NK-92 treated with Interleukin-12 subunit alpha and Interleukin-12 subunit beta, amount 100 ng/mL, for 24 hours (cell line): Measurements from ENCODE around the gene CWC22.
"Not testable (repeated sequence)": the region's sequence is repeated elsewhere in the genome, so short reads cannot be mapped to it uniquely, and the experiment has no call there.

ENCODE experiments used
- DNase-seq: peaks from one replicate; lab custom pipeline; 2025; lab: John Stamatoyannopoulos, UW

The CWC22 gene

DNA sequence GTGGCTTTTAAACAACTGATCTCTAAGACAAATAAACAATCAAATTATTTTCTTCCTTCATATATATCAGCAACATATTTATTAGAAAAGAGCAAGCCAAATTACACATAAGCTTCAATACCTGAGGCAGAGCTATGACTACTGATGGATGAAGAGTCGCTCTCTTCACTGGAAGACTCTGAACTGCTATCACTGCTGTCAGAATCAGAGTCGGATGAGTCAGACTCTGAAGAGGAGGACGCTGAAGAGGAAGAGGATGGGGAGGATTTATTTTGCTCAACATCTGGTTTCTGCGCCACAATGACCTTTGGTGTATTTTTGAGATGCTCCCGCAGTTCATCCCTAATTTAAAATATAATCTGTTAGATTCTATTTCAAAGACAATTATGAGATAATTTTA, 56.7 kb downstream of the CWC22 start:
- DNase-seq: no peak

DNA sequence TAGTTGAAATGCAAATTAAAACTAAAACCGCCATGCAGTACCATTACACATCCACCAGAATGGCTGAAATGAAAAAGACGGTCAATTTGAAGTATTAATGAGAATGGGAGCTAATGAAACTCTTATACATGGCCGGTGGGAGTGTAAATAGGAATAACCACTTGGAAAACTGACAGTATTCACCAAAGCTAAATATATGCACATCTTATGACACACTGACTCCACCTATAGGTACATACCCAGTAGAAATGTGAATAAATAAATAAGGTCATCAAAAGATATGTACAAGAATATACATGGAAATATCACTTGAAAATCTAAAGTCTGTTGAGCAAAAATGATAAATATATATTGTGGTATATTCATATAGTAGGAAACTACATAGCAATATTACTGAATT, 57.7 kb downstream of the CWC22 start:
- no peak for DNase-seq

DNA sequence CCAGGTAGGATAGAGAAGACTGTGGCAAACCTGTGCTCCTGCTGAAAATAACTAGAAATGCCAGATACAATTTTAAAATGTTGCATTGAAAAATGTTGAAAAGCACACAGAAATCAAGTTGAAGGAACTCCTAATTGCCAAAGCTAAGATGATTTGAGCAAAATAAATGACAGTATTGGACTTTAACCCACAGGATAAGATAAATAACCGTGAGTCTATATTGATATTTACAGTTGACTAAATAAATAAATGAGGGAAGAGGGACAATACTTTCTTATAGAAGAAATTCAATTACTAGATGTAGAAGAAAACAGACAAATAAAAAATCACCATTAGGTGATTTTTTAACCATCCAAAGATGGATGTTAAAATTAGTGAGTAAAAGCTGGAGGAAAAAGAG, 59.0 kb downstream of the CWC22 start:
- no peak for DNase-seq

DNA sequence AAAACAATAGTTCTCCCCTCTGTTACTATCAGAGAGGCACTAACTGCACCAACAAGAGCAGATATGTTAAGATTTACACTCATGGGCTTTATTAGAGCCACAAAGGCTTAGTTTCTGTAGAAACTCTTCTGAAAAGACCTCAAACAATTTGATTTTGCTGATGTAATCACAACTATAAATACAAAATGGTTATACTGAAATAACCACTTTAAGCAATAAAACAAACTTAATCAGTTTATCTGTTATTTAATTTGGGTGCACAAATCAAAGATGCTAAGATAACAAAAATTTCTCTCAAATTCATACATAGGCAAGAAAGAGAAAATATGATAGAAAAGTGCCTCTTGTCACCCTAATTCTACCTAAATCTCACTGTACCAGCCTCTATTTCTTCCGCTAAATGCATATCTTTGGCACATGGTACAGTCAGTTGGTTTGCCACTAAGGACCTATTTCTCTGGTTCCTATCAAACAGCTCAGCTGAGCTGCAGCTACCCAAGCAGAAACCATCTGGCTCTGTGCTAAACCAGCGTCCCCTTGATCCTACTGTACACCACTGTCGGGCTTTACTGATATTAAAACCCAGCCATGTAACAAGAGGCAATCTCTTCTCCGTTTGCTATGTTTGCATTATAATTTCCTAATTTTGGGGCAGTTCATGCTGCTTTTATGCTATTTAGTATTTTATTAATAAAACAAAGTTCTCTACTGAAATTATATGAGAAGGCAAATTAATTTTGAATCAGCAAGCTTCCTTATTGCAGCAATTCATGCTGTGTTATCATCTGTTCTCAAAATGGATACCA, 60.1 kb downstream of the CWC22 start:
- no peak for DNase-seq

DNA sequence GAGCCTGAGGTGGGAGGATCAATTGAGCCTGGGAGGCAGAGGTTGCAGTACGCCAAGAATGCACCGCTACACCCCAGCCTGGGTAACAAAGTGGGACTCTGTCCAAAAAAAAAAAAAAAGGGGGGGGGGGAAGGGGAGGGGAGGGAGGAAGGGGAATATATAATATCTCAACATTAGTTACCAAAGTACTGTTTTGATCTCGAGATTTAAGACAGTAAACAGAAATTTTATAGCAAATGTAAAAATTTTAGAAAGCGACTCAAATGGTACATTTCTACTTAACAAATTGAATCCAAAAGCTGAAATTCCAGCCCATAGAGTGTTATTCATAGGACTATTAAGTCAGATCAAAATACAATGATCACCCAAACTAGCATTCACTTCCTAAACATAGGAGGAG, 60.8 kb downstream of the CWC22 start:
- no peak for DNase-seq

DNA sequence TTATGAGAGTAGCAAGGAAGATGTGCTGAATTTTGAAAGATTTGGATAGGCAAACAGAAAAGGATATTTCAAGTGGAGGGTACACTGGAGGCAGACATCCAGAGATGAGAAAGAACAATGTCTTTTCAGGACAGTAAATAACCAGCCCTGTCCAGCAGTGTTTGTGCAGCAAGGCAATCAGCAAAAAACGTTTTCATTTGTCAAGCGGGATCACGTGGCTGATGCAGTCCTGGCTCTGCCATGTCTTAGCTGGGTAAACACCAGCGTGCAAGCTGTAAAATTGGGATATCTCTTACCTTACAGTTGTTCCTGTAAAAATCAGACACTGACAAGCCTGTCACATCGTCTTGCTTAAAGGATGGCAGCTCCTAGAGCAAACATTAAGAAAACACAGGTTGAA, 67.8 kb downstream of the CWC22 start:
- no peak for DNase-seq

DNA sequence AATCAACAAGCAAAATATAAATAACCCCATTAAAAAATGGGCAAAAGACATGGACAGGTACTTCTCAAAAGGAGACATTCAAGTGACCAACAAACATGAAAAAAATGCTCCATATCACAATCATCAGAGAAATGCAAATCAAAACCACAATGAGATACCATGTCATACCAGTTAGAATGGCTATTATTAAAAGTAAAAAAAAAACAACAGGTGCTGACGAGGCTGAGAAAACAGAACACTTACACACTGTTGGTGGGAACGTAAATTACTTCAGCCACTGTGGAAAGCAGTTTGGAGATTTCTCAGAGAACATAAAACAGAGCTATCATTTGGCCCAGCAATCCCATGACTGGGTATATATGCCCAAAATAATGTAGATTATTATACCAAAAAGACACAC, 69.1 kb downstream of the CWC22 start:
- DNase-seq: no peak

DNA sequence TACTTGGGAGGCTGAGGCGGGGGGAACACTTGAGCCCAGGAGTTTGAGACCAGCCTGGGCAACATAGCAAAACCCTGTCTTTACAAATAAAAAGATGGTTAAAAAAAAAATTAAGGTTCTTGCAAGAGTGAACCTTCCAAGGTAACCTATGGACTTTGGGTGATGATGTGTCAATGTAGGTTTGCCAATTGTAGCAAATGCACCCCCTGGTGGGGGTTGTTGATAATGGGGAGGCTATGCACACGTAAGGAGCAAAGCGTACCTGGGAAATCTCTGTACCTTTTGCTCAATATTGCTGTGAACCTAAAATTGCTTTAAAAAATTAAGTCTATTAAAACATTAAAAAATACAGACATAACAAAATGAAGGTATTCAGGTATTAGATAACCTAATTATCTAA, 70.4 kb downstream of the CWC22 start:
- no peak for DNase-seq

DNA sequence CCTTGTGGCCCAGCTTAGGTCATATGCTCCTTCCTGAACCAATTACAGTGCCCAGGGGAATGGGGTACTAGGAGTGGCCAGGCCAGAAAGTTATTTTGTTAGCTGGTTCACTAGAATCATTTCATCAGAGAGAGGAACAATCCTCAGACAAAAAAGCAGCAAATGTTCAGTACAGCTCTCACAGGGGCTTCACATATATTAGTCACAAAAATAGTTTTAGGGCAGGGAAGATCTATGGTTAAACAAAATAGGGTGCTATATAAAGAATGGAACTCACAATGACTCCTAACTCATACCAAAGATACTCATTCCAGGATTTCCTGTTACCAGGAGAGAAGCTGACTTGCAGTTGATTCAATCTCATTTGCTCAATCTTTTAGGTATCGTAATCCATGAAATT, 71.0 kb downstream of the CWC22 start:
- no peak for DNase-seq

DNA sequence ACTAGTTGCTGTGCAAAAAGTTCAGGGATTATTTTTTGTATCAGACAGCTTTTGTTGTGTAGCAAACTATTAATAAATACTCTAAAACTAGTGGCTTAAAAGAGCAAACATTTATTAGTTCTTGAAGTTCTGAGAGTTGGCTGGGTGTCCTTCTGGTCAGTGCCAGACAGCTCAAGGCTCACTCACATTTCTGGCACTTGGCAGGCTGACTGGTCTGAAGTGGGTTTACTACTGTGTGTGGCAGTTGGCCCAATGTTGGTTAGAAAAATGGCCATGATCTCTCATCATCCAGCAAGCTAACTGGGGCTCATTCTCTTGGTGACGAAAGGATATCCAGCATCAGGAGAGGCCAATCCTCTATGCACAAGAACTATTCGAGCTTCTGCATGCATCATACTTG, 74.3 kb downstream of the CWC22 start:
- DNase-seq: no peak

DNA sequence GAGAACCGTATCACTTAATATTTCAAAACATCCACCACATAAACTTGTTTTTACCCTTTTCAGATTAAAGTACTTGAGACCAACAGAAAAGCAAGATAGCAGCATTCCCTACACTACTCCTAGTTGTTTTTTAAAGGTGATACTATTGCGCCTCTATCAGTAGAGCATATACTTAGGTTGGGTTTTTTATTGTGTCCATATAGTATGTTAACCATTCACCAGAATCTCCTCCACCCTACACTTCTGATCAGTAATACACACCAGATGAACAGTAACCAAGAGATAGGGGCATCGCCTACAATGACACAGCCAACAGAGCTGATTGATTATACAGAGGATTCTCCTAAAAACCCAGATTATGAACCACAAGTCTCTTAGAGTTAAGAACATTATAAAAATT, 75.6 kb downstream of the CWC22 start:
- no peak for DNase-seq

DNA sequence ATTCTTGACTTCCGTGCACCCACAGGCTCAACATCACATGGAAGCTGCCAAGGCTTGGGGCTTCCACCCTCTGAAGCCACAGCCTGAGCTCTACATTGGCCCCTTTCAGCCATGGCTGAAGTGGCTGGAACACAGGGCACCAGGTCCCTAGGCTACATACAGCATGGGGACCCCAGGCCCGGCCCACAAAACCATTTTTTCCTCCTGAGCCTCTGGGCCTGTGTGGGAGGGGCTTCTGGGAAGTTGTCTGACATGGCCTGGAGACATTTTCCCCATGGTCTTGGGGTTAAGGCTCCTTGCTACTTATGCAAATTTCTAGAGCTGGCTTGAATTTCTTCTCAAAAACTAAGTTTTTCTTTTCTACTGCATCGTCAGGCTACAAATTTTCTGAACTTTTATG, 77.1 kb downstream of the CWC22 start:
- not testable (repeated sequence) for DNase-seq

DNA sequence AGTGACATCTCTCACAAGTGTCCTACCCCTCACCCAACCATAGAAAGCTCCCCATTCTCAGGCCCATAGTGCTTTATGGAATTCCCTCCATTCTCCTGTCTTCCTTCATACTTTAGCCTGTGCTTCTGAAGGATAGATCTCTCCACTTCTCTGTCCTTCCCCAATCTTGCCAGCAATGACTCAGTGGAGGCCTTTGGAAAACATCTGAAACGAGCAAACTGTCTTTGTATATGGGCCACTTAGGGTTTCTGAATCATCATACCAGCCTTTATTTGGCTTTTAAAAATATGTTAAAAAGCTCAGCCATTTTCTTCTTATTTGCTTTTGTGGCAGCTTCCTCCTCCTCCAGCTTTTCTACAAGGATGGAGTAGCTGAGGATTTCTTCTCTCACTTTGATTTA, 80.1 kb downstream of the CWC22 start:
- no peak for DNase-seq

DNA sequence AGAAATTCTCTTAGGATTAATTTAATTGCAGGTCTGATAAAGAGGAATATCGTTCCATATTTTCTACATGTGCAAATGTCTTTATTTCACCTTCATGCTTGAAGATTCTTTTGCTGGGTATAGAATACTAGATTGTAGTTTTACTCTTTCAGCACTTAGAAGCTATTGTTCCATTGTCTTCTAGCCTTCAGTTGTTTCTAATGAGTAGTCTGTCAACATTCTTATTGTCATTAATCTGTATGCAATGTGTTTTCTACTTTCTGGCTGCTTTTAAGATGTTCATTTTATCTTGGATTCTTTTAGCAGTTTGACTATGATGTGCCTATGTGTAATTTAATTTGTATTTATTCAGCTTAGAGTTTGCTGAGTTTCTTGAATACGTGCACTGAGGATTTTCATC, 81.4 kb downstream of the CWC22 start:
- no peak for DNase-seq

DNA sequence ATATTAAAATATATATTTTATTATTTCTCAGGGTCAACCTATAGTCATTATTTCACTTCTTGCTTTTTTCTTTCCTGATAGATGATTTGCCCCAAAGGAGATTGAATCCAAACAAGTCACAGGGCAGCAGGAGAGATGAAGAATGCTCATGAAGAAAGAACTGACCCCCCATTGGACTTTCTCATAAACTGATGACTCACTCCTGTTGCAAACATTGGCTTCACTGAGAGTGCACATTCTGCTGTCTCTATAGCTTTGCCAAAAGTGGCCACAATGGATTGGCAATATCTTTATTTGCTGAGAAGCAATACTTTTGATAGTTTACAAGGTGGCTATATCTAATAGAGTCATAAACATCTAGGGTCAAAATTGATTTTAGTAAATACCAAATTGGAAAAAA, 89.8 kb downstream of the CWC22 start:
- DNase-seq: no peak

DNA sequence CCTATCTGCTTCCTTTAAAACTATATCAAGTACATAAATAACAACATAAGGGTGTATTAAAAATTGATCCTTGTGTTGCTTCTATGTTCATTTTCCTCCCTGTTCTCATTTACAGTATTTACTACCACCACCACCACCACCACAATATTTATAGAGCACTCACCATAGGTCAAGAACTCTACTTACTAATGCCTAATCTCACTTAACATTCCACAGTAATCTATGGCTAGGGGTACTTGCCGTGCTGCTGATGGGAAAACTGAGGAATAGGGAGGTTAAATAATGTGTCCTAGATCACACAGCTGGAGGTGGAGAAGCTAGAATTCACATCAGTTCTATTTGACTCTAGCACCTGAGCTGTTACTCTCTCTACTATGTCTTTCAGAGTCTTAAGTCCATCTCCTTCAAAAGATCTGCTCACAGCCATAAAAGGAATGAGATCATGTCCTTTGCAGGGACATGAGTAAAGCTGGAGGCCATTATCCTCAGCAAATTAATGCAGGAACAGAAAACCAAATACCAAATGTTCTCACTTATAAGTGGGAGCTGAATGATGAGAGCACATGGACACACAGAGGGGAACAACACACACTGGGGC, 91.6 kb downstream of the CWC22 start:
- no peak for DNase-seq

DNA sequence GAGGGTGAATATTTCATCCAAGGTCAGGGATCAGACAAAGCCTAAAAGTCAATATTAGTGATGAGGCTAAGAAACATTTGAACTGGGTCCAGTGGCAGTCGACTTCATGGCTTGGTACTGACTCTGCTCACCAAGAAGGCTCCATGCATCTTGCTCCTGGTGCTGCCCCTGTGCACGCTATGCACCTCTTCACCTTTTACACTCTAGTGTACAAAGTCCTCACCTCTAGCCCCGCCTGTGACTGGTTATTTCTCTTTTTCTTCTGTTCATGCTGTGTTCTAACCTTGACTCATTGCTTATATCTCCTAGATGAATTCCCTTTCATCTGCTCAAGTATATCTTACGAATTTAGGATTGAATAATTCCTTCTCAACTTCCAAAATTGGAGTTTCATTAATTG, 93.3 kb downstream of the CWC22 start:
- no peak for DNase-seq

DNA sequence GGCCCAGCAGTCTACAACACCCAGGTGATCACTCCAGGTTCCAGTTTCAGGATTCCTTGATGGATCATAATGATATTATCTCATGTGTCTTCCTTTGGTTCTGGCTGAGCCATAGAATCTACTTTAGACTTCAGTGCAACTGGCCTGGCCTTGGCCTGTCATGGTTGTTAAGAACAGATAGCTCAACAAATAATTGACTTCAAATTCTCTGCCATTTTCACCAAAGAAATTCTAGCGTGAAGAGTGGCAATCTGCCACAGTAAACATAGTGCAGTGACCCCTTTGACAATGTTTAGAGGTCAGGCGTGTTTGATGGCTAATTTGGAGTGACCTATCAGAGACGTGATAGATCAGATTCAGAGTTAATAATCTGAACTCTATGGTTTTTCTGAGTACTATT, 95.5 kb downstream of the CWC22 start:
- no peak for DNase-seq

DNA sequence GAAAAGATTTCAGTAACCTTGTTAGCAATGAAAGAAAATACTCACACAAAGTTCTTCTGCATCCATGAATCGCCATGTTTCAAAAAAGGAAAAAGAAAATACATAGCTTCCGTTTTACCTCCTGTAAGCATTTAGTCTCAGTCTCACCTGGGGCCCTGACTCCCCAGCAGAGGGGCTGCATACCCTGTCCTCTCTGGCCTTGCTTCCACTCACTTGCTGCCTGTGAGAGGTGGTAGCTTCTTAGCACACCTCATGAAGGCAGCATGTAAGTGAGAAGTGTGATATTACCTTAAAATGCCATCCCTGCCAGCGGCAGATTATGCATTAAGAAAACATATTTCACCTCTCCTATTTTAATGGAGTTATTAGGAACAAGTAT, 96.4 kb downstream of the CWC22 start:
- DNase-seq: no peak

DNA sequence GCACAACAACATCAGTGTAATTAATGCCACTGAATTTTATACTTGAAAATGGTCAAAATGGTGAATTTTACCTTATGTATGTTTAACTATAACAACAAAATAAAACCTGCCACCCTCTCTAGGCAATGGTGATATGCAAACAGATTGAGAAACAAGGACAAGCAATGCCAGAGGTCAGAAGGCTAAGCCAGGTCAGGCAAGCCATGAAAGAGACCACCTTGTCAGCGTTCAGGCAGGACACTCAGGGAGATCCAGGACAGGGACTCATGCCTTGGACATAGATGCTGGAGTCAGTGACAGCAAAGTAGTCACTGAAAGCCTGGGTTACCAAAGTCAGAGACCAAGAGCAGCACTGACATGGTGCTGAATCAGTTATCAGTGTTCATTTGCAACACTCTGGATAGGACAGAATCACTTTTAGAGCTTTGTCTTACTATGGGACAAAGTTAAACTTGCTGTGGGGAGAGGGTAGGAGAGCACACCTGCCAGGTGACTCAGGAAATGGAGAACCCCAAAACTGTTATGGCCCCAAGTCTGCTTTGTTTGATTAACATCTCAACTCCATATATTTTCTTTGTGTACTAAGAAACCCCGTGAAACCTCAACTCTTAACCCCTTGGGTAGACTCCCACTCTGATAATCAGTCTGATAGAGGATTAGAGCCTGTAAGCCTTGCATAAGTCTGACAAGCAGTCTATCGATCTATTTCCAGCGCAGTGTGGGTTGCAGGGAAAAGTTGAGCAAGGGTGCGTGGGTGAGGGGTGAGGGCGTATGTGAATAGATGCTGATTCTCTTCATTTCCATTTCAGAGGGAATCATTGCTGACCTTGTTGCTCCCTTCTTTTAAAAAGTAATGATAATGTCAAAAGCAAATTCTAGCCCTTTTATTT, 97.0 kb downstream of the CWC22 start:
- DNase-seq: no peak

DNA sequence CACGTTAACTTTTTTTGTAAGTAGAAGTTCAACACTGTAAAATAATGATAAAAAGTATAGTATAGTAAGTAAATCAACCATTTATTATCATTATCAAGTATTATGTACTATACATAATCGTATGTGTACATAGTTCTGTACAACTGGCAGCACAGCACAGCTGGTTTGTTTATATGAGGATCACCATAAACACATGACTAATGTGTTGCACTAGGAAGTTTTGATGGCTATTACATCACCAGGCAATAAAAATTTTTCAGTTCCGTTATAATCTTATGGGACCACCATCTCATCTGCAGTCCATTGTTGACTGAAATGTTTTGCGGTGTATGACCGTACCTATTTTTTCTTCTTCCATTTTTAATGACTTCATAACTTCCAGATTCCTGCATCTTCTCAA, 106.4 kb downstream of the CWC22 start:
- DNase-seq: no peak

DNA sequence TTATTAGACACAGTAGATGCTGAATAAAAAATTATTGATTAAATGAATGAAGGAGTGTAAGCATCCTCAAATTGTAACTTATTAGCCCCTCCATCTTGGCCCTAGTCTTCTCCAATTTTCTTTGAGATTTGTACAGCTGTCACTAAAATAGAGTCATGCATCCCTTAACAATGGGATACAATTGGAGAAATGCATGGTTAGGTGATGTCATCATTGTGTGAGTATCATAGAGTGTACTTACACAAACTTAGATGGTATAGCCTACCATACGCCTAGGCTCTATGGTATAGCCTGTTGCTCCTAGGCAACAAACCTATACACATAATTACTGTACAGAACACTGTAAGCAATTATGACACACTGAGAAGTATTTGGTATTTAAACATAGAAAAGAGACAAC, 107.4 kb downstream of the CWC22 start:
- DNase-seq: no peak

DNA sequence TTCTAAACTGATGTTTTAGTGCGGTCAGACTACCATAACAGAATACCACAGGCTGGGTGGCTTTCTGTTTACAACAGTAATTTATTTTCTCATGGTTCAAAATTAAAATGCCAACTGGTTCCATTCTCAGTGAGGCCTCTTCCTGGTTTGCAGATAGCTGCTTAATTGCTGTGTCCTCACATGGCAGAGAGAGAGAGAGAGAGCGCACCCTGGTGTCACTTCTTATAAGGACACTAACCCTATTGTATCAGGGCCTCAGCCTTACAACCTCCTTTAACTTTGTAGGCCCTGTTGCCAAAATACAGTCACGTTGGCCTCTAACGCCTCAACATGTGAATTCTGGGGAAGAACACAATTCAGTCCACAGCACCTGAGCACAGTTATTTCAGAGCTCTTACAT, 108.2 kb downstream of the CWC22 start:
- DNase-seq: no peak
